GM21529 (cell line): ENCODE data around the gene MS4A13.
A peak's percentile ranks its signal among the peaks of the same experiment; 100 is the strongest.
"Not testable (repeated sequence)": the region's sequence is repeated elsewhere in the genome, so short reads cannot be mapped to it uniquely, and the experiment has no call there.

Source experiments
- ATAC-seq: cut with Tn5 transposase; IDR thresholded peaks from one replicate; pipeline ENCODE4 v1.9.1; 2021; ENCODE audit not compliant: unreplicated experiment

The MS4A13 gene

GRCh38 chr11:60515144-60515855 is at the start of gene MS4A13:
TSS of gene MS4A13 (plus strand) at chr11:60515392. CDS start at chr11:60518084, 2,692 bp downstream.
- ATAC-seq, result no peak

- no peak for ATAC-seq
These were observed 46.4 kb upstream of the MS4A13 start for GRCh38 chr11:60468829-60469228.

- ATAC-seq, result no peak
These were observed 45.5 kb upstream of the MS4A13 start for GRCh38 chr11:60469723-60470122.

GRCh38 chr11:60477035-60477445 is 38.2 kb upstream of the MS4A13 start:
- peak; percentile 74 for ATAC-seq

GRCh38 chr11:60482361-60482760 is 32.8 kb upstream of the MS4A13 start:
- ATAC-seq, result no peak

GRCh38 chr11:60485987-60486386 is 29.2 kb upstream of the MS4A13 start:
- ATAC-seq, result peak; percentile 96

- no peak for ATAC-seq
These were observed 22.6 kb upstream of the MS4A13 start, which contains the start of gene MS4A12 for GRCh38 chr11:60492488-60493009. TSS of gene MS4A12 (plus strand) at chr11:60492778. CDS start at chr11:60497319, 4,541 bp downstream.

GRCh38 chr11:60493454-60493853 is 21.7 kb upstream of the MS4A13 start:
- ATAC-seq, result no peak

- ATAC-seq, result no peak
These were observed 16.8 kb upstream of the MS4A13 start for GRCh38 chr11:60498399-60498798.

GRCh38 chr11:60498853-60499252 is 16.3 kb upstream of the MS4A13 start:
- ATAC-seq, result peak; percentile 79

GRCh38 chr11:60500276-60500910 is 14.8 kb upstream of the MS4A13 start:
- no peak for ATAC-seq

- ATAC-seq, result no peak
These were observed 12.9 kb upstream of the MS4A13 start for GRCh38 chr11:60502221-60502775.

- no peak for ATAC-seq
These were observed 10.8 kb upstream of the MS4A13 start for GRCh38 chr11:60504219-60504905.

GRCh38 chr11:60509609-60510008 is 5.6 kb upstream of the MS4A13 start:
- ATAC-seq, result not testable (repeated sequence)

GRCh38 chr11:60510209-60510608 is 5.0 kb upstream of the MS4A13 start:
- not testable (repeated sequence) for ATAC-seq

GRCh38 chr11:60511393-60511792 is 3.8 kb upstream of the MS4A13 start:
- no peak for ATAC-seq

GRCh38 chr11:60512651-60513225 is 2.5 kb upstream of the MS4A13 start:
- no peak for ATAC-seq

GRCh38 chr11:60513496-60514460 is 1.4 kb upstream of the MS4A13 start:
- no peak for ATAC-seq

GRCh38 chr11:60528465-60528864 is 13.3 kb downstream of the MS4A13 start:
- no peak for ATAC-seq

GRCh38 chr11:60528934-60529333 is 13.7 kb downstream of the MS4A13 start:
- peak; percentile 83 for ATAC-seq
